GM12878 (cell line): Measurements from ENCODE around the gene BCAN. TPM values are rescaled to one million over a fixed set of nuclear protein-coding genes. Genes with fewer than 3 reads are reported as not detected.

ENCODE experiments used
- ATAC-seq: fragments of 200-7000 bp; cut with Tn5 transposase; 3 replicates; pipeline ENCODE4 v1.9.1; 2020; ENCODE audit warnings: mild to moderate bottlenecking, moderate library complexity
- BruUV-seq: library from RNA; stranded (reverse); fragments of 400-500 nt; replicated peaks from 2 replicates; lab custom pipeline; 2021; lab: Mats Ljungman, UMichigan
- CTCF ChIA-PET: fragments of 300-600 bp; sonication (Branson Sonifier 250); formaldehyde crosslinking; extraction: SDS; loops from one replicate; lab custom pipeline; 2021; ENCODE audit warnings: inconsistent platforms; lab: Yijun Ruan, JAX
- POLR2A ChIA-PET: fragments of 350-600 bp; formaldehyde crosslinking; extraction: SDS; loops from one replicate; lab custom pipeline; 2021; ENCODE audit warnings: inconsistent platforms; lab: Charles Lee
- RAD21 ChIA-PET: fragments of 300-600 bp; sonication (Branson Sonifier 250); formaldehyde crosslinking; loops from one replicate; lab custom pipeline; 2023; ENCODE audit warnings: antibody characterized with exemption; ENCODE audit not compliant: unreplicated experiment; lab: Charles Lee
- SMC1A ChIA-PET: fragments of 300-600 bp; sonication (Branson Sonifier 250); formaldehyde crosslinking; loops from one replicate; lab custom pipeline; 2023; ENCODE audit not compliant: unreplicated experiment, uncharacterized antibody; lab: Charles Lee
- DNase-seq: peaks from one replicate; pipeline ENCODE4 v3.0.0-alpha.2; 2011; ENCODE audit warnings: low read depth, low spot score
- FAIRE-seq: peaks from 3 replicates; lab custom pipeline; 2011; peaks lifted over from hg19 to GRCh38; lab: Jason Lieb, UNC
- H2AFZ ChIP-seq: 2 replicates; pipeline ENCODE4 v1.6.0; 2011; ENCODE audit warnings: low read depth, low read length, control low read depth; ENCODE audit not compliant: control insufficient read depth
- H3K27ac ChIP-seq: 2 replicates; pipeline ENCODE4 v1.5.1; 2011; ENCODE audit warnings: control low read depth; ENCODE audit not compliant: control insufficient read depth, insufficient read depth
- H3K27me3 ChIP-seq, 2 experiments: replicated peaks in 1 of 2; 2 replicates each; pipeline versions ENCODE4 v1.6.0 to v1.6.1; 2011; ENCODE audit warnings: low read length in 1 of 2; ENCODE audit not compliant: control insufficient read depth in 2 of 2, insufficient read depth in 2 of 2
- H3K36me3 ChIP-seq, 2 experiments: 2 replicates each; pipeline ENCODE4 v1.5.1; 2011; ENCODE audit warnings: low read length in 1 of 2; ENCODE audit not compliant: control insufficient read depth in 2 of 2, insufficient read depth in 2 of 2
- H3K4me1 ChIP-seq: 2 replicates; pipeline ENCODE4 v1.6.1; 2011; ENCODE audit warnings: mild to moderate bottlenecking, low read length, moderate library complexity, mixed read lengths; ENCODE audit not compliant: control insufficient read depth, insufficient read depth
- H3K4me2 ChIP-seq: 2 replicates; pipeline ENCODE4 v1.6.0; 2011; ENCODE audit warnings: control low read depth; ENCODE audit not compliant: control insufficient read depth, insufficient read depth
- H3K4me3 ChIP-seq: fragments of 200-600 bp; sonication (generic); 2 replicates; pipeline ENCODE4 v1.5.1; 2016
- H3K79me2 ChIP-seq: 2 replicates; pipeline ENCODE4 v1.6.0; 2011; ENCODE audit warnings: low read length; ENCODE audit not compliant: control insufficient read depth, insufficient read depth
- H3K9ac ChIP-seq: 2 replicates; pipeline ENCODE4 v1.8.0; 2011; ENCODE audit warnings: low read length, control low read depth, mixed read lengths; ENCODE audit not compliant: control insufficient read depth, insufficient read depth
- H3K9me3 ChIP-seq: replicated peaks from 3 replicates; pipeline ENCODE4 v1.5.1; 2011; ENCODE audit warnings: mild to moderate bottlenecking, low read length; ENCODE audit not compliant: control insufficient read depth, insufficient read depth
- H4K20me1 ChIP-seq: 2 replicates; pipeline ENCODE4 v1.6.0; 2011; ENCODE audit not compliant: control insufficient read depth, insufficient read depth
- BRCA1 ChIP-seq: IDR thresholded peaks from 2 replicates; pipeline ENCODE4 v1.6.1; 2011; ENCODE audit warnings: low read depth, low read length, improper control_type of control experiment
- CEBPB ChIP-seq, 2 experiments: fragments of 150-350 bp in 1 of 2; IDR thresholded peaks; 2 replicates each; pipeline ENCODE4 v1.6.1; 2012 to 2014; ENCODE audit warnings: low read depth in 2 of 2, low read length in 2 of 2, borderline replicate concordance in 1 of 2, inconsistent platforms in 1 of 2
- CTCF ChIP-seq, 3 experiments: IDR thresholded peaks in 2 of 3; conservative IDR thresholded peaks in 1 of 3; 2 replicates each; pipeline ENCODE4 v1.5.1; 2011; ENCODE audit warnings: low read depth in 3 of 3, low read length in 3 of 3, mild to moderate bottlenecking in 3 of 3, control low read depth in 2 of 3, moderate library complexity in 2 of 3, inconsistent platforms in 1 of 3, mixed read lengths in 1 of 3; ENCODE audit not compliant: control insufficient read depth in 2 of 3, insufficient read depth in 1 of 3; ENCODE audit errors: extremely low read depth in 1 of 3
- ELK1 ChIP-seq: IDR thresholded peaks from 2 replicates; pipeline ENCODE4 v1.6.1; 2012; ENCODE audit warnings: low read depth, low read length, improper control_type of control experiment
- EP300 ChIP-seq, 2 experiments: fragments of 150-350 bp in 1 of 2; IDR thresholded peaks; 2 replicates each; pipeline ENCODE4 v1.6.1; 2011 to 2012; ENCODE audit warnings: low read depth in 2 of 2, low read length in 2 of 2, borderline replicate concordance in 1 of 2, improper control_type of control experiment in 1 of 2, inconsistent platforms in 1 of 2; ENCODE audit not compliant: control insufficient read depth in 1 of 2
- HDAC2 ChIP-seq: fragments of 200-600 bp; sonication (generic); IDR thresholded peaks from 2 replicates; pipeline ENCODE4 v1.6.1; 2017
- IRF3 ChIP-seq: fragments of 450-650 bp; IDR thresholded peaks from 2 replicates; pipeline ENCODE4 v1.6.1; 2014; ENCODE audit warnings: mild to moderate bottlenecking
- IRF4 ChIP-seq: IDR thresholded peaks from 2 replicates; pipeline ENCODE4 v1.6.1; 2011; ENCODE audit warnings: low read depth, low read length
- MEF2B ChIP-seq: fragments of 450-650 bp; IDR thresholded peaks from 2 replicates; pipeline ENCODE4 v1.6.1; 2018; ENCODE audit warnings: mild to moderate bottlenecking, moderate library complexity; ENCODE audit not compliant: partially characterized antibody, poor library complexity, severe bottlenecking
- MTA2 ChIP-seq: fragments of 450-650 bp; IDR thresholded peaks from 2 replicates; pipeline ENCODE4 v1.6.1; 2016; ENCODE audit warnings: low read depth, mild to moderate bottlenecking, moderate library complexity
- PAX5 ChIP-seq: IDR thresholded peaks from 2 replicates; pipeline ENCODE4 v1.6.1; 2011; ENCODE audit warnings: low read depth, low read length, borderline replicate concordance
- POU2F2 ChIP-seq: IDR thresholded peaks from 3 replicates; pipeline ENCODE4 v1.6.1; 2011; ENCODE audit warnings: low read depth, mild to moderate bottlenecking, low read length, borderline replicate concordance
- SMARCA5 ChIP-seq: fragments of 450-650 bp; IDR thresholded peaks from 2 replicates; pipeline ENCODE4 v1.6.1; 2017; ENCODE audit warnings: mild to moderate bottlenecking
- SUPT20H ChIP-seq: IDR thresholded peaks from 2 replicates; pipeline ENCODE4 v1.6.1; 2011; ENCODE audit warnings: low read depth, mild to moderate bottlenecking, low read length, moderate library complexity, borderline replicate concordance; ENCODE audit not compliant: control insufficient read depth
- TBL1XR1 ChIP-seq: IDR thresholded peaks from 2 replicates; pipeline ENCODE4 v1.6.1; 2012; ENCODE audit warnings: low read depth, low read length, improper control_type of control experiment
- ZNF592 ChIP-seq: fragments of 450-650 bp; IDR thresholded peaks from 2 replicates; pipeline ENCODE4 v1.6.1; 2017; ENCODE audit warnings: mild to moderate bottlenecking, moderate library complexity
- WGBS: methylation state at CpG from one replicate; pipeline ENCODE4 v1.1.6; 2016; ENCODE audit warnings: low lambda C conversion rate; ENCODE audit not compliant: insufficient replicate concordance, insufficient coverage; ENCODE audit errors: missing lambda C conversion rate; 5-methylcytosine and 5-hydroxymethylcytosine counted together
- in situ Hi-C: fragments of 300-500 bp; cut with MboI; formaldehyde crosslinking; loops from 9 replicates; pipeline ENCODE4 v1.14.3; 2018; ENCODE audit warnings: mixed read lengths
- intact Hi-C: fragments of 100-400 bp; cut with micrococcal nuclease; formaldehyde crosslinking; loops from one replicate; pipeline ENCODE4 v1.14.2; 2022; ENCODE audit not compliant: unreplicated experiment
- polyA plus RNA-seq, 11 experiments: library from polyadenylated mRNA; depleted of rRNA in 4 of 11; unstranded in 6 of 11; stranded (reverse) in 5 of 11; fragments of >200 nt; fragmentation: Nextera tagmentation in 4 of 11; fragmentation: Illumina TruSeq in 1 of 11; extraction: Ambion mirVana in 4 of 11; extraction: Trizol in 1 of 11; gene quantifications; 1 replicate in 1 of 11; 2 replicates in 10 of 11; pipeline versions ENCODE4 v1.2.1 to v1.2.3, GENCODE V29; 2011 to 2016; ENCODE audit warnings: inconsistent platforms in 2 of 11, missing spikeins in 2 of 11, low read depth in 1 of 11
- total RNA-seq, 4 experiments: library from RNA; depleted of rRNA in 3 of 4; stranded (reverse); fragments of >200 nt in 3 of 4; fragmentation: Illumina TruSeq in 1 of 4; extraction: Trizol in 1 of 4; gene quantifications; 2 replicates each; pipeline versions ENCODE4 v1.2.1 to v1.2.3, GENCODE V29; 2013 to 2021

The BCAN gene
- total and polyA plus RNA-seq, 10 of the 15 experiments (the other 5 are each of a cell fraction or from before 2014, with no cell fraction given): 0.05 to 1.3 (median 0.18) TPM; not detected in 1

- ChIA-PET RAD21 (no interaction called here), SMC1A (interaction anchor here (1.0 kb wide), 1 partner anchor 15 kb away, joined by 3 read pairs; no protein-coding TSS in a partner anchor), POLR2A (no interaction called here), CTCF (interaction anchor here (1.3 to 1.6 kb wide), 2 partner anchors 8 to 10 kb away, joined by 4 to 5 read pairs; no protein-coding TSS in a partner anchor)
- Histone ChIP-seq H3K9me3 (no peaks in the 10 kb centered on the region), H3K79me2 (no peaks in the 10 kb centered on the region), H3K36me3 (no peaks in the 10 kb centered on the region), H3K4me1 (peaks cover 9% of the 10 kb centered on the region), H3K4me2 (no peak overlapping the region), H2AFZ (no peak overlapping the region), H4K20me1 (no peaks in the 10 kb centered on the region), H3K4me3 (no peak overlapping the region), H3K27me3 (peaks cover 0 to 3% of the 10 kb centered on the region in 2 experiments; a peak in 3 of 4 replicates), H3K9ac (no peak overlapping the region), H3K27ac (no peak overlapping the region)
- in situ Hi-C loops (no loop called here), intact Hi-C loops (loop anchor here (10.0 kb wide), 1 partner anchor 55 kb away; the partner anchor contains the start of genes ISG20L2 and METTL25B)
- no peak for DNase-seq
- no peak for ATAC-seq
- no TSS peak for BruUV-seq
- 25% methylated on average over 2 of the region's 5 CpGs for WGBS
- no peak for FAIRE-seq
- TF ChIP-seq MTA2 (no peak), ZNF592 (no peak), BRCA1 (no peak), SMARCA5 (no peak), PAX5 (no peak), EP300 (IDR thresholded peaks at IDR 0.05; ENCODE audit: borderline replicate concordance in 1 of 2, control insufficient read depth in 1 of 2, low read depth in 2 of 2, low read length in 2 of 2) (no peak), IRF4 (no peak), POU2F2 (no peak), HDAC2 (no peak), CTCF (IDR thresholded peaks at IDR 0.05 in 2 of 3, conservative IDR thresholded peaks at IDR 0.05 in 1 of 3; ENCODE audit: control insufficient read depth in 2 of 3, extremely low read depth in 1 of 3, insufficient read depth in 1 of 3, low read depth in 3 of 3, low read length in 3 of 3) (no peak), SUPT20H (no peak), IRF3 (no peak), CEBPB (IDR thresholded peaks at IDR 0.05; ENCODE audit: borderline replicate concordance in 1 of 2, low read depth in 2 of 2, low read length in 2 of 2) (no peak), ELK1 (no peak), MEF2B (no peak), TBL1XR1 (no peak)
These were observed 27.9 kb downstream of the BCAN start for GRCh38 chr1:156669794-156670193.
